Measurements from ENCODE around the gene SRP68. TPM values are rescaled to one million over a fixed set of nuclear protein-coding genes. Genes with fewer than 3 reads are reported as not detected.

Gene SRP68
- total and polyA plus RNA-seq, 2 donors from 2014 or later, result 52.7 to 68.1 TPM

- no peak overlapping the region for H3K4me3 ChIP-seq (ENCODE audit: low read length in 3 of 3)
- intact Hi-C loops (cut with DNase I), result no loop called here
- no peak overlapping the region for H3K27ac ChIP-seq (ENCODE audit: low read depth in 2 of 2, low read length in 2 of 2)
- FAIRE-seq, result no peak
- H3K27me3 ChIP-seq (ENCODE audit: control insufficient read depth, insufficient read depth, low read length), result no peaks in the 10 kb centered on the region
- H3K4me1 ChIP-seq (ENCODE audit: control insufficient read depth in 2 of 3, insufficient read depth in 2 of 3, low read depth in 1 of 3, low read length in 3 of 3), result peaks cover 0 to 7% (median 0%) of the 10 kb centered on the region in 3 donors
- peak in 1 of 5 donors; percentile 9 for DNase-seq
- no peaks in the 10 kb centered on the region for H3K9me3 ChIP-seq (ENCODE audit: control insufficient read depth in 2 of 3, insufficient read depth in 1 of 3, low read length in 3 of 3)
- no peak overlapping the region for H3K9ac ChIP-seq (ENCODE audit: low read length in 3 of 3)
- peaks cover 17 to 53% (median 48%) of the 10 kb centered on the region in 3 donors for H3K36me3 ChIP-seq (ENCODE audit: control insufficient read depth in 2 of 3, insufficient read depth in 3 of 3, low read length in 3 of 3)
- TF ChIP-seq CTCF (IDR thresholded peaks at IDR 0.05; ENCODE audit: borderline replicate concordance, extremely low read depth, insufficient read depth), result no peak
Measured at GRCh38 chr17:76040376-76040775, 31.9 kb downstream of the SRP68 start.

GRCh38 chr17:76039121-76039520 lies 33.2 kb downstream of the SRP68 start:
- FAIRE-seq, result no peak
- intact Hi-C loops (cut with DNase I), result no loop called here
- peak in 1 of 5 donors; percentile 9 for DNase-seq
- no peaks in the 10 kb centered on the region for H3K27me3 ChIP-seq (ENCODE audit: control insufficient read depth, insufficient read depth, low read length)
- no peak overlapping the region for H3K27ac ChIP-seq (ENCODE audit: low read depth in 2 of 2, low read length in 2 of 2)
- H3K36me3 ChIP-seq (ENCODE audit: control insufficient read depth in 2 of 3, insufficient read depth in 3 of 3, low read length in 3 of 3), result peaks cover 15 to 41% (median 37%) of the 10 kb centered on the region in 3 donors
- H3K9ac ChIP-seq (ENCODE audit: low read length in 3 of 3), result no peak overlapping the region
- H3K4me1 ChIP-seq (ENCODE audit: control insufficient read depth in 2 of 3, insufficient read depth in 2 of 3, low read depth in 1 of 3, low read length in 3 of 3), result peaks cover 0 to 7% (median 0%) of the 10 kb centered on the region in 3 donors
- TF ChIP-seq CTCF (IDR thresholded peaks at IDR 0.05; ENCODE audit: borderline replicate concordance, extremely low read depth, insufficient read depth), result no peak
- H3K4me3 ChIP-seq (ENCODE audit: low read length in 3 of 3), result no peak overlapping the region
- no peaks in the 10 kb centered on the region for H3K9me3 ChIP-seq (ENCODE audit: control insufficient read depth in 2 of 3, insufficient read depth in 1 of 3, low read length in 3 of 3)

GRCh38 chr17:76038050-76038449 lies 34.3 kb downstream of the SRP68 start:
- no peaks in the 10 kb centered on the region for H3K27me3 ChIP-seq (ENCODE audit: control insufficient read depth, insufficient read depth, low read length)
- H3K9me3 ChIP-seq (ENCODE audit: control insufficient read depth in 2 of 3, insufficient read depth in 1 of 3, low read length in 3 of 3), result no peaks in the 10 kb centered on the region
- peaks cover 10 to 31% (median 27%) of the 10 kb centered on the region in 3 donors for H3K36me3 ChIP-seq (ENCODE audit: control insufficient read depth in 2 of 3, insufficient read depth in 3 of 3, low read length in 3 of 3)
- H3K4me1 ChIP-seq (ENCODE audit: control insufficient read depth in 2 of 3, insufficient read depth in 2 of 3, low read depth in 1 of 3, low read length in 3 of 3), result peaks cover 0 to 7% (median 0%) of the 10 kb centered on the region in 3 donors
- no peak overlapping the region for H3K9ac ChIP-seq (ENCODE audit: low read length in 3 of 3)
- TF ChIP-seq CTCF (IDR thresholded peaks at IDR 0.05; ENCODE audit: borderline replicate concordance, extremely low read depth, insufficient read depth), result no peak
- H3K4me3 ChIP-seq (ENCODE audit: low read length in 3 of 3), result no peak overlapping the region
- H3K27ac ChIP-seq (ENCODE audit: low read depth in 2 of 2, low read length in 2 of 2), result no peak overlapping the region
- peak in 1 of 5 donors; percentile 4 for DNase-seq
- intact Hi-C loops (cut with DNase I), result no loop called here
- FAIRE-seq, result no peak
